Right lobe of liver (tissue), 4 donors: Measurements from ENCODE around the gene ZNF485.

Experiments used
- CTCF ChIP-seq, 4 donors: fragments of 200-600 bp in 3 of 4; fragments of 450-650 bp in 1 of 4; IDR thresholded peaks; one replicate each; pipeline versions ENCODE4 v1.5.1 to v1.8.0; 2016 to 2022; ENCODE audit warnings: antibody characterized with exemption in 4 of 4, mild to moderate bottlenecking in 2 of 4
- POLR2A ChIP-seq: fragments of 450-650 bp; IDR thresholded peaks from one replicate; pipeline ENCODE4 v1.6.1; 2017; ENCODE audit warnings: antibody characterized with exemption, mild to moderate bottlenecking
- donor health status: DM: no; HTN: no; CAD: no.
- donor health status: DM: no; HTN: no; CAD: no.
- donor health status: DM: no; HTN: yes; CAD: no.

DNA sequence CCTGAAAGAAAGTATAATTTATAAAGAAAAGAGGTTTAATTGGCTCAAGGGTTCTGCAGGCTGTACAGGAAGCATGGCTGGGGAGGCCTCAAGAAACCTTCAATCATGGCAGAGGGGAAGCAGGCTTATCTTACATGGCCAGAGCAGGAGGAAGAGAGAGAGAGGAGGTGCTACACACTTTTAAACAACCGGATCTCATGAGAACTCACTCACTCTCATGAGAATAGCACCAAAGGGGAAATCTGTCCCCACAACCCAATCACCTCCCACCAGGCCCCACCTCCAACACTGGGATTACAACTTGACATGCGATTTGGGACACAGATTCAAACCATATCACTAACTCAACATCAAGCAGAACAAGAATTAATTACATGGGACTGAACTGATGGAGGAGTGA is 6.9 kb upstream of the ZNF485 start:
- no peak for TF ChIP-seq CTCF (IDR thresholded peaks at IDR 0.05)
- no peak for TF ChIP-seq POLR2A
